Measurements from ENCODE around the gene ATP13A5. TPM values are rescaled to one million over a fixed set of nuclear protein-coding genes. Genes with fewer than 3 reads are reported as not detected.

Gene ATP13A5
- total RNA-seq, 1 donor: not detected

DNA sequence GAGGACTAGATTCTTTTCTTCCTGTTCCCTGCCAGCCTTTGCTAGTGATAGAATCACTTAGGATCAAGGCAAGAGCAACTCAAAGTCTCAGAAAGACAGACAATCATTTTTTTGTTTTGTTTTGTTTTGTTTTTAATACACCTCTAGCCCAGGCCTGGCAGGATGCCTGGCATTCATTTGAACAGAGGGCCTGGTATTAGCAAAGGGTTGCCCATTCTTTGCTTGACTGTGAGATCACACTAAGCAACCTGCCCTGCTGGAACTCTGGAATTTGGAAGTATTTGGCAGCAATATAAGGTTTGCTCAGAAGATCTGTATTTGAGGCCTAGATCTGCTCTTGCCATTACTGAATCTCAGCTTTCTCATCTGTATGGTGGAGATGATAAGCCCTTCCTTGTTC, 21.8 kb upstream of the ATP13A5 start:
- no peak overlapping the region for H3K4me3 ChIP-seq (ENCODE audit: low read depth, low read length)
- no peak for TF ChIP-seq CTCF (IDR thresholded peaks at IDR 0.05; ENCODE audit: insufficient read depth, low read length)
- no peak for DNase-seq (ENCODE audit: low read depth)

GRCh38 chr3:193396451-193397244, 18.1 kb upstream of the ATP13A5 start:
- H3K4me3 ChIP-seq (ENCODE audit: low read depth, low read length): no peak overlapping the region
- no peak for DNase-seq (ENCODE audit: low read depth)
- no peak for TF ChIP-seq CTCF (IDR thresholded peaks at IDR 0.05; ENCODE audit: insufficient read depth, low read length)

- DNase-seq (ENCODE audit: low read depth): no peak
- TF ChIP-seq CTCF (IDR thresholded peaks at IDR 0.05; ENCODE audit: insufficient read depth, low read length): no peak
- H3K4me3 ChIP-seq (ENCODE audit: low read depth, low read length): no peak overlapping the region
These were observed 13.3 kb upstream of the ATP13A5 start for GRCh38 chr3:193391902-193392301.

- no peak for DNase-seq (ENCODE audit: low read depth)
- H3K4me3 ChIP-seq (ENCODE audit: low read depth, low read length): no peak overlapping the region
- TF ChIP-seq CTCF (IDR thresholded peaks at IDR 0.05; ENCODE audit: insufficient read depth, low read length): no peak
These were observed 10.8 kb upstream of the ATP13A5 start for GRCh38 chr3:193389335-193389734.

DNA sequence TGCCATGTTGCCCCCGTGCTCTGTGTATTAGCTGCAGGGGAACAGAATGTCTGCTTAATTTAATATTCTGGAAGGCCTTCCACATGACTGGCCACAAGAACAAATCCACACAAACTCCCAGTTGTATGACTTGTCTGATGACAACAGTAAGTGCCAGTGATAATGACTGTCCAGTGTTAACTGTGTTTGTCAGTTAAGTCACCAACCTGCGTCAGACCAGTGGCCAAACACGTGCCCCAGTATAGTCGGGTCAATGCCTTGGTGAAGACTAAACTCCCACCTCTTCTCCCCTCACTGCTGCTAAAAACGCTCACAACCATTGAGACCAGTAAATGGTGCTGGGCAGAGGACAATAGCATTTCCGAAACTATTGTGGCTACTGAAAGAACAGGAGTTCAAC, 9.8 kb upstream of the ATP13A5 start:
- no peak overlapping the region for H3K4me3 ChIP-seq (ENCODE audit: low read depth, low read length)
- no peak for DNase-seq (ENCODE audit: low read depth)
- no peak for TF ChIP-seq CTCF (IDR thresholded peaks at IDR 0.05; ENCODE audit: insufficient read depth, low read length)

DNA sequence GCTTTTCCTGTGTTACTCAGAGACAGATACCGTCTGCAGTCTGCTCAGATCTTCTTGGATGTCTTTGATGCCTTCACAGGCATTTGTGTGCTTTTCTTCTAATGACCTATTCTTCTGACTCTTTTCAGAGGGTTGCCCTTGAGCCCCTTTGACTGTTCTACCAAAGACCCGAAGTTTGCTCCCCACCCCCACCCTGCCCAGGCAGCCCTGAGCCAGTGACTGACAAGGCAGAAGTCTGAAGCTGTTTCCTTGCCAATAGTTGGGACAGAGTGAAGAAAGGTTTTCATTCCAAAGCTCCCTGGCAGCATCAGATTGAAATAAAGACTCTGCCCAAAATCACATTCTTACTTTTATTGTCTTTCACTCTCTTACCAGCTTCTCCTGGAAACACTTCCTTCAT, 9.0 kb upstream of the ATP13A5 start:
- DNase-seq (ENCODE audit: low read depth): no peak
- TF ChIP-seq CTCF (IDR thresholded peaks at IDR 0.05; ENCODE audit: insufficient read depth, low read length): no peak
- H3K4me3 ChIP-seq (ENCODE audit: low read depth, low read length): no peak overlapping the region

- H3K4me3 ChIP-seq (ENCODE audit: low read depth, low read length): no peak overlapping the region
- TF ChIP-seq CTCF (IDR thresholded peaks at IDR 0.05; ENCODE audit: insufficient read depth, low read length): no peak
- DNase-seq (ENCODE audit: low read depth): no peak
These were observed 962 bp downstream of the ATP13A5 start for GRCh38 chr3:193377591-193377990.

Measured in fibroblast of the aortic adventitia (primary cell).